PFSK-1 (cell line): ENCODE results near the gene DIAPH2.

Source experiments
- POLR2AphosphoS5 ChIP-seq: IDR thresholded peaks from 2 replicates; pipeline ENCODE4 v1.6.1; 2012; ENCODE audit warnings: low read depth, mild to moderate bottlenecking, control low read depth, low read length, moderate library complexity
- TAF1 ChIP-seq: IDR thresholded peaks from 2 replicates; pipeline ENCODE4 v1.6.1; 2012; ENCODE audit warnings: low read length, control low read depth, borderline replicate concordance; ENCODE audit not compliant: insufficient read depth
- TF ChIP-seq, protein P1 (sequence below), 2 experiments: IDR thresholded peaks; 2 replicates each; pipeline versions ENCODE4 v1.6.1 to v1.8.0; 2011 to 2012; ENCODE audit warnings: low read depth in 2 of 2, low read length in 2 of 2, control low read depth in 1 of 2, inconsistent platforms in 1 of 2, mild to moderate bottlenecking in 1 of 2, moderate library complexity in 1 of 2; ENCODE audit not compliant: insufficient read depth in 1 of 2

DNA sequence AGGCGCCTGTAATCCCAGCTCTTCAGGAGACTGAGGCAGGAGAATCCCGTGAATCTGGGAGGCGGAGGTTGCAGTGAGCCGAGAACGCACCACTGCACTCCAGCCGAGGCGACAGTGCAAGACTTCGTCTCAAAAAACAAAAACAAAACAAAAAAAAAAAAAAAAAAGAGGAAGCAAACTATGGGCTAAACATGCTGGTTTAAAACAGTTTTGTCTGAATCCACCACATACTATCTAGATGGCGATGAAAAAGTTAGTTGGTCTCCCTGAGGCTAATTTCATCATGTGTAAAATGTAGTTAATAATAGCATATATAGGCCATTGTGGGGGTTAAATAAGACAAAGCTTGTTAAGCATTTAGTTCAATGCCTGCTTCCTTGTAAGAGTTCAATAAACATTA, 650.2 kb downstream of the DIAPH2 start:
- TF ChIP-seq, protein P1, sequence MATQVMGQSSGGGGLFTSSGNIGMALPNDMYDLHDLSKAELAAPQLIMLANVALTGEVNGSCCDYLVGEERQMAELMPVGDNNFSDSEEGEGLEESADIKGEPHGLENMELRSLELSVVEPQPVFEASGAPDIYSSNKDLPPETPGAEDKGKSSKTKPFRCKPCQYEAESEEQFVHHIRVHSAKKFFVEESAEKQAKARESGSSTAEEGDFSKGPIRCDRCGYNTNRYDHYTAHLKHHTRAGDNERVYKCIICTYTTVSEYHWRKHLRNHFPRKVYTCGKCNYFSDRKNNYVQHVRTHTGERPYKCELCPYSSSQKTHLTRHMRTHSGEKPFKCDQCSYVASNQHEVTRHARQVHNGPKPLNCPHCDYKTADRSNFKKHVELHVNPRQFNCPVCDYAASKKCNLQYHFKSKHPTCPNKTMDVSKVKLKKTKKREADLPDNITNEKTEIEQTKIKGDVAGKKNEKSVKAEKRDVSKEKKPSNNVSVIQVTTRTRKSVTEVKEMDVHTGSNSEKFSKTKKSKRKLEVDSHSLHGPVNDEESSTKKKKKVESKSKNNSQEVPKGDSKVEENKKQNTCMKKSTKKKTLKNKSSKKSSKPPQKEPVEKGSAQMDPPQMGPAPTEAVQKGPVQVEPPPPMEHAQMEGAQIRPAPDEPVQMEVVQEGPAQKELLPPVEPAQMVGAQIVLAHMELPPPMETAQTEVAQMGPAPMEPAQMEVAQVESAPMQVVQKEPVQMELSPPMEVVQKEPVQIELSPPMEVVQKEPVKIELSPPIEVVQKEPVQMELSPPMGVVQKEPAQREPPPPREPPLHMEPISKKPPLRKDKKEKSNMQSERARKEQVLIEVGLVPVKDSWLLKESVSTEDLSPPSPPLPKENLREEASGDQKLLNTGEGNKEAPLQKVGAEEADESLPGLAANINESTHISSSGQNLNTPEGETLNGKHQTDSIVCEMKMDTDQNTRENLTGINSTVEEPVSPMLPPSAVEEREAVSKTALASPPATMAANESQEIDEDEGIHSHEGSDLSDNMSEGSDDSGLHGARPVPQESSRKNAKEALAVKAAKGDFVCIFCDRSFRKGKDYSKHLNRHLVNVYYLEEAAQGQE (IDR thresholded peaks at IDR 0.05; ENCODE audit: insufficient read depth in 1 of 2, low read depth in 2 of 2, low read length in 2 of 2) = no peak
- TF ChIP-seq POLR2AphosphoS5 (no peak), TAF1 (no peak)
